Measurements from ENCODE around the gene CPNE9.
A peak's percentile ranks its signal among the peaks of the same experiment; 100 is the strongest.

Gene CPNE9

GRCh38 chr3:9718118-9718517 lies 14.5 kb downstream of the CPNE9 start:
- Mint-ChIP-seq H3K9me3 (ENCODE audit: low read depth) (no peaks in the 10 kb centered on the region), H3K27ac (no peak overlapping the region), H3K4me3 (no peak overlapping the region), H3K27me3 (no peaks in the 10 kb centered on the region), H3K36me3 (peaks cover 3% of the 10 kb centered on the region), H3K4me1 (ENCODE audit: low read depth) (peaks cover 16% of the 10 kb centered on the region)

GRCh38 chr3:9721015-9721699 lies 17.5 kb downstream of the CPNE9 start:
- H3K27me3 Mint-ChIP-seq = no peaks in the 10 kb centered on the region
- H3K36me3 Mint-ChIP-seq = peaks cover 3% of the 10 kb centered on the region
- H3K4me3 Mint-ChIP-seq = no peak overlapping the region
- H3K9me3 Mint-ChIP-seq (ENCODE audit: low read depth) = no peaks in the 10 kb centered on the region
- H3K4me1 Mint-ChIP-seq (ENCODE audit: low read depth) = peaks cover 13% of the 10 kb centered on the region
- no peak overlapping the region for H3K27ac Mint-ChIP-seq

DNA sequence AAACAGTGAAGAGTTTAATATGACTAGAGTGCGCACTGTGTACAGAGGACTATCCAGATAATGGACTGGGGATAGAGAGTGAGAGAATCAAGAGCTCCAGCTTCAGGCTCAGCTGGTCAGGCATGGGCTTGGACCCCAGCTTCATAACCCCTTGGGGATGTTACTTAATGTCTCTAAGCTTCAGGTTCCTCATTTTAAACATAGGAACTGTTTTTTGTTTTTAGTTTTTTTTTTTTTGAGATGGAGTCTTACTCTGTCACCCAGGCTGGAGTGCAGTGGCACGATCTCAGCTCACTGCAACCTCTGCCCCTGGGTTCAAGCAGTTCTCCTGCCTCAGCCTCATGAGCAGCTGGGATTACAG lies 18.0 kb downstream of the CPNE9 start:
- H3K9me3 Mint-ChIP-seq (ENCODE audit: low read depth) = no peaks in the 10 kb centered on the region
- H3K27me3 Mint-ChIP-seq = no peaks in the 10 kb centered on the region
- H3K4me3 Mint-ChIP-seq = no peak overlapping the region
- H3K27ac Mint-ChIP-seq = no peak overlapping the region
- peaks cover 14% of the 10 kb centered on the region for H3K4me1 Mint-ChIP-seq (ENCODE audit: low read depth)
- H3K36me3 Mint-ChIP-seq = peaks cover 3% of the 10 kb centered on the region

GRCh38 chr3:9725775-9726515 lies 22.3 kb downstream of the CPNE9 start:
- no peaks in the 10 kb centered on the region for H3K9me3 Mint-ChIP-seq (ENCODE audit: low read depth)
- H3K4me1 Mint-ChIP-seq (ENCODE audit: low read depth) = peaks cover 27% of the 10 kb centered on the region
- H3K36me3 Mint-ChIP-seq = no peaks in the 10 kb centered on the region
- no peak overlapping the region for H3K27ac Mint-ChIP-seq
- H3K4me3 Mint-ChIP-seq = no peak overlapping the region
- H3K27me3 Mint-ChIP-seq = no peaks in the 10 kb centered on the region

DNA sequence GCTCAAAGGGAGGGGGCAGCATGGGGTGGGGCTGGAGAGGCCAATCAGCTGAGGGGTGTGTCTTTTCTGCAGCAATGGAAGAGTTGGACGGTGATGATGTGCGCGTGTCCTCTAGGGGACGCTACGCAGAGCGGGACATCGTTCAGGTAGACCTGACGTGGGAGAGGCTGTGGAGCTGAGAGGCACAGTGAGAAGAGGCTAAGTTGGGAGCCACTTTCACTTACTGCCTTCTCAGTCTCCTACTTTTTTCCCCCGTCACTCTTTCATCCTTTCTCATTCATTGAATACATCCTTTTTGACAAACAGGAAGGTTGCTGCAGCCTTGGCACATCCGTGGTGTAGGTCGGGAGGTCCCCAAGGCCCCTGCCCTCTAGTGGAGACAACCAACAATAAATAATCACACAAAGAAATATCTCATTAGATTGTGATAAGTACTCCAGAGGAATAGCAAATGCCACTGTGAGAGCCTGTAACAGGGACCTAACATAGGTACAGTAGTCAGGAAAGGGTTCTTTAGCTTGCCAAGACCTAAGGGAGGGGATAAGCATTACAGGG lies 23.5 kb downstream of the CPNE9 start:
- Mint-ChIP-seq H3K4me3 (peak overlapping the region; percentile 77), H3K4me1 (ENCODE audit: low read depth) (peaks cover 27% of the 10 kb centered on the region), H3K36me3 (no peaks in the 10 kb centered on the region), H3K9me3 (ENCODE audit: low read depth) (no peaks in the 10 kb centered on the region), H3K27ac (peak overlapping the region; percentile 83), H3K27me3 (no peaks in the 10 kb centered on the region)

- H3K27me3 Mint-ChIP-seq = no peaks in the 10 kb centered on the region
- H3K27ac Mint-ChIP-seq = peak overlapping the region; percentile 83
- H3K4me1 Mint-ChIP-seq (ENCODE audit: low read depth) = peaks cover 32% of the 10 kb centered on the region
- H3K36me3 Mint-ChIP-seq = no peaks in the 10 kb centered on the region
- peak overlapping the region; percentile 77 for H3K4me3 Mint-ChIP-seq
- no peaks in the 10 kb centered on the region for H3K9me3 Mint-ChIP-seq (ENCODE audit: low read depth)
Measured at GRCh38 chr3:9727743-9728142, 24.1 kb downstream of the CPNE9 start.

DNA sequence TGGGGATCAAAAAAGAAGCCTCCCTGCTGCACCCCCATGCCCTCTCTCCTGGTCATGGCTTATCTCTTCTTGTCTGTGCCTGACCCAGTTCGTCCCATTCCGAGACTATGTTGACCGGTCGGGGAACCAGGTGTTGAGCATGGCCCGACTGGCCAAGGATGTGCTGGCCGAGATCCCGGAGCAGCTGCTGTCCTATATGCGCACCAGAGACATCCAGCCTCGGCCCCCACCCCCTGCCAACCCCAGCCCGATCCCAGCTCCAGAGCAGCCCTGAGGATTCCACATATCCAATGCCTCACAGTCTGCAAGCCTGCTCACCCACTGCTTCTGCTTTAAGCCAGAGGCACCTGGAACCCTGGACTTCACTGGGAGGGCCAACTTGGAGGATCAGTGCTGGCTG lies 25.8 kb downstream of the CPNE9 start:
- Mint-ChIP-seq H3K27ac (no peak overlapping the region), H3K9me3 (ENCODE audit: low read depth) (no peaks in the 10 kb centered on the region), H3K4me1 (ENCODE audit: low read depth) (peaks cover 48% of the 10 kb centered on the region), H3K36me3 (no peaks in the 10 kb centered on the region), H3K27me3 (no peaks in the 10 kb centered on the region), H3K4me3 (peak overlapping the region; percentile 20)

DNA sequence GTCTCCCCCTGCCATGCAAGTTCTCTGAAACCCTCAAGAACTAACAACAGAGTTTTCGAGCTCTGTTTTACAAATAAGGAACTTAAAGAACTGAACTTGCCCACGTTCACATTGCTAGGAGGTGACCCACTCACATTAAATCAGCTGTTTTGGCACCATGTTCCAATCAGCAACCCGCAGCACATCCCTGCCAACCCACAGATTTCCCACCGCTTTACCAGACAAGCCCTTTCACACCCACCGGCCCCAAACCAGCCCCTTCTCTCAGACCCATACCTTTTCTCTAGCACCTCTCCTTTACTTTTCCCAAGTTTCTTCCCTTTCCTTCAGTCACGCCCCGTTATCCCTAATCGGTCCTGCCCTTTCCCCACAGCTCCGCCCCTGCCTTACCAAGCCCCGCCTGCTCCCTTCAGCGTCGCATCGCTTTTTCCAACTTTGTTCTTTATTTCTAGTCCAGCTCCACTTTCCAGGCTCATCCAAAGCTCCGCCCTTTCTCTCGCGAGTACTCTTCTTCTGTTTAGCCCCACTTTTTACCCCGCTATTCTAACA lies 27.1 kb downstream of the CPNE9 start:
- Mint-ChIP-seq H3K36me3 (no peaks in the 10 kb centered on the region), H3K4me1 (ENCODE audit: low read depth) (peaks cover 61% of the 10 kb centered on the region), H3K27me3 (no peaks in the 10 kb centered on the region), H3K27ac (peak overlapping the region; percentile 94), H3K9me3 (ENCODE audit: low read depth) (no peaks in the 10 kb centered on the region), H3K4me3 (peak overlapping the region; percentile 95)

- H3K9me3 Mint-ChIP-seq (ENCODE audit: low read depth) = no peaks in the 10 kb centered on the region
- peaks cover 65% of the 10 kb centered on the region for H3K4me1 Mint-ChIP-seq (ENCODE audit: low read depth)
- no peaks in the 10 kb centered on the region for H3K27me3 Mint-ChIP-seq
- peak within 1 kb of the TSS; percentile 94 for H3K27ac Mint-ChIP-seq
- H3K36me3 Mint-ChIP-seq = peaks cover 2% of the 10 kb centered on the region
- H3K4me3 Mint-ChIP-seq = peak within 1 kb of the TSS; percentile 95
Measured at GRCh38 chr3:9731206-9732079, 27.8 kb downstream of the CPNE9 start, which contains the start of gene BRPF1. Gene BRPF1 (plus strand): TSS chr3:9731735. CDS start chr3:9734141, 2,406 bp downstream.

DNA sequence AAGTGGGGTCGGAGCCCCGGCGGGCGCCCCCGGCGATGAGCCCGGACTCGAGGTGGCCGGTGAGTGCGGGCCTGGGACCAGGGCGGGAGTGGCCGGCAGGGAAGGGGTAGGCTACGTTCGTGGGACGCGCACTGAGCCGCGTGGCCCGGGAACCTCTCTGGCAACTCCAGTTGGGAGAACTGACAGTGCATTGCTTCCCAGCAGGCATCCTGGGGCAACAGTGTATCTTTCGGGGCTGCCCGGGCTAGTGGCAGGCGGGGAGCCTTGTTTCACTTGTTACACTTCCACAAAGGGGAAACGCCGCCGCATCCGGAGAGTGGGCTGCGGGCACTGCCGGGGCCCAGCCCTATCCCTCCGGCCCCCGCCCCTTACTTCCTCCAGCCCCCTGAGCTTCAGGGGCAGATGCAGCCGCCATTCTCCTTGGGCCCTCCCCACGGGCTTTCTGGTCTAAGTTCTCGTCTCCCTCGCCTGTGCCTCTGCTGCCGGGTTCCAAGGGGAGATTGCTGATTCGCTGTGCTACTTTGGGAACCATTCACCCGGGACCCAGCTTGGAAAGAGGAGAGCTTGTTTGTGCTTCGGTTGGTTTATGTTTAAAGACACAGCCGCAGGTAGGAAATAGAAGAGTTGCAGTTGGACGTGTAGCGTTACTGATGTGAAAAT lies 28.6 kb downstream of the CPNE9 start:
- no peaks in the 10 kb centered on the region for H3K27me3 Mint-ChIP-seq
- no peaks in the 10 kb centered on the region for H3K9me3 Mint-ChIP-seq (ENCODE audit: low read depth)
- peaks cover 65% of the 10 kb centered on the region for H3K4me1 Mint-ChIP-seq (ENCODE audit: low read depth)
- H3K4me3 Mint-ChIP-seq = peak overlapping the region; percentile 95
- peaks cover 6% of the 10 kb centered on the region for H3K36me3 Mint-ChIP-seq
- H3K27ac Mint-ChIP-seq = peak overlapping the region; percentile 92

DNA sequence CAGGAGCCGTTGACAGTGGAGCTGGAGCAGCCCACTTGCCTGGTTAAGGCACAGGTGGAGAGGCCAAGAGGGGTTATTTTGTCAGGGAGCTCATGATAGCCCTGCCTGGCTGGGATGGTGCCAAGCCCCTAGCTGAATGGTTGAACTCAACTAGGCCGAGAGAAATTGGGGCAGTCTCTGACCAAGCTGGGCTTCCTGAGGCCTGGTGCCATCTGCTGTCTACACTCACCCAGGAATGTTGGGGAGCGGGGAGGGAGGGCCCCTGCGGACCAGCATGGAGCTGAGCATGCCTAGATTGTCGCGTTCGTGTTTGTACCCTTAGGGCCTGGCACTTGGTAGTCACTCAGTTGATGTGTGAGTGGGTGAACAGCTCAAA lies 29.1 kb downstream of the CPNE9 start:
- Mint-ChIP-seq H3K9me3 (ENCODE audit: low read depth) (no peaks in the 10 kb centered on the region), H3K4me3 (peak overlapping the region; percentile 95), H3K4me1 (ENCODE audit: low read depth) (peaks cover 62% of the 10 kb centered on the region), H3K36me3 (peaks cover 6% of the 10 kb centered on the region), H3K27me3 (no peaks in the 10 kb centered on the region), H3K27ac (peak overlapping the region; percentile 92)

DNA sequence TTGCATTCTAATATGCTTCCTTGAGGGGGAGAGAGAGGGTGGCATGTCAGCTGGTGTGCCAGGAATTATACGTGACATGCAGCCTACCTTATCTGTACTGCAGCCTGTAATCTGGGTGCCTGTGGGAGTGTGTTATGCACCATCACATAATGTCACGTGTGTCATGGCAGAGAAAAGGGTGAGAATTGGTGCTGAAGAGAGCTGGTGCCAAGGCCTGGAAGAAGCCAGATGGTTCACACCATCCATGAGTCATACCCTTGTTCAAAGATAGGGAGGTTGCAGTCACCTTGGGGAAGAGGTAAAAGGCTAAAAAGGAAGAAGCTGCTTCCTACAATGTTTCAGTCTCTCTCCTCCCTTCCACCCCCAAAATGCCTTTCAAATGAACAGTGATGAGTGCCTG lies 33.2 kb downstream of the CPNE9 start:
- Mint-ChIP-seq H3K9me3 (ENCODE audit: low read depth) (no peaks in the 10 kb centered on the region), H3K27ac (peak overlapping the region; percentile 73), H3K4me3 (no peak overlapping the region), H3K4me1 (ENCODE audit: low read depth) (peaks cover 48% of the 10 kb centered on the region), H3K27me3 (no peaks in the 10 kb centered on the region), H3K36me3 (peaks cover 6% of the 10 kb centered on the region)

GRCh38 chr3:9739181-9739580 lies 35.5 kb downstream of the CPNE9 start:
- peaks cover 6% of the 10 kb centered on the region for H3K36me3 Mint-ChIP-seq
- H3K4me1 Mint-ChIP-seq (ENCODE audit: low read depth) = peaks cover 30% of the 10 kb centered on the region
- H3K9me3 Mint-ChIP-seq (ENCODE audit: low read depth) = no peaks in the 10 kb centered on the region
- no peak overlapping the region for H3K4me3 Mint-ChIP-seq
- no peaks in the 10 kb centered on the region for H3K27me3 Mint-ChIP-seq
- no peak overlapping the region for H3K27ac Mint-ChIP-seq

GRCh38 chr3:9742560-9742959 lies 38.9 kb downstream of the CPNE9 start:
- no peak overlapping the region for H3K4me3 Mint-ChIP-seq
- H3K9me3 Mint-ChIP-seq (ENCODE audit: low read depth) = no peaks in the 10 kb centered on the region
- peaks cover 4% of the 10 kb centered on the region for H3K36me3 Mint-ChIP-seq
- peaks cover 5% of the 10 kb centered on the region for H3K4me1 Mint-ChIP-seq (ENCODE audit: low read depth)
- no peak overlapping the region for H3K27ac Mint-ChIP-seq
- no peaks in the 10 kb centered on the region for H3K27me3 Mint-ChIP-seq
